Measurements from ENCODE around the gene FAN1. TPM values are rescaled to one million over a fixed set of nuclear protein-coding genes. Genes with fewer than 3 reads are reported as not detected.

The FAN1 gene
- total RNA-seq, 1 donor from 2014 or later, result 5.6 TPM

GRCh38 chr15:30956216-30957124 lies 52.8 kb downstream of the FAN1 start:
- no peak for DNase-seq (ENCODE audit: low read depth in 2 of 2)

DNA sequence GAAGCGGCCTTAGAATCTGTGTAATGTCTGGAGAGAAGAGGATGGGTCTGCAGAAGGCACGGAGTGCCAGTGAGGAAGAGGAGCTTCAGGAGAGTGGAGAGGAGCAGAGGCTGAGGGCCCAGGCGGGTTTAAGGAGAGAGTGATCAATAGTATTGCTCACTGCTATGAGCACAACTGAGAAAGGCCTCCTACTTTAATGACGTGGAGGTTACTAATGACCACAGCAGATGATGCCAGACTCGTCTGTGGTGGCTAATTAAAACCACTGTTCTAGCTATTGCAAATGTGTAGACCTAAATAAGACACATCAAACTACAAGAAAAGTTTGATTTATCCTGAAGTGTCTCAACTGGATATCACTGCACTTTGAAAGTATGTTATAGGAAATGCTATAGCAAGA lies 54.5 kb downstream of the FAN1 start:
- DNase-seq (ENCODE audit: low read depth in 2 of 2), result no peak

DNA sequence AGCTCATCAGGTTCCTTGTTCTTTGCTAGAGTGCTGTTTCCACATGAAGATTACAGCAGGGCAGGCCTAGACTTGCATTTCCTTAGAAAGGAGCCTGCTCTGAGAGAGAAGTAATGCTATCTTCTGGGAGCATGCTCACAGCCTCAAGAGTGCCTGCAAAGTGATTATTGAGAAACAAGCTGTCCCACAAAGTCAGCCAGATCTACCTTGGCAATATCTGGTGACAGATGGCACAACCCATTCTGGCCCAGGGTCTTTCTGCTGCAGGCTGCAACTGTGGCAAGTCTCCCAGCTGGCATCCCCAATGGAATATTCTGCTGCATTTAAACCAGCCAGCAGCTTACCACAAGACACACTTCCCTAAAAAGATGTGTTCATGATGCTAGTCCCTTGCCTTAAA lies 58.4 kb downstream of the FAN1 start:
- no peak for DNase-seq (ENCODE audit: low read depth in 2 of 2)

- no peak for DNase-seq (ENCODE audit: low read depth in 2 of 2)
Measured at GRCh38 chr15:30962659-30963058, 58.9 kb downstream of the FAN1 start.

DNA sequence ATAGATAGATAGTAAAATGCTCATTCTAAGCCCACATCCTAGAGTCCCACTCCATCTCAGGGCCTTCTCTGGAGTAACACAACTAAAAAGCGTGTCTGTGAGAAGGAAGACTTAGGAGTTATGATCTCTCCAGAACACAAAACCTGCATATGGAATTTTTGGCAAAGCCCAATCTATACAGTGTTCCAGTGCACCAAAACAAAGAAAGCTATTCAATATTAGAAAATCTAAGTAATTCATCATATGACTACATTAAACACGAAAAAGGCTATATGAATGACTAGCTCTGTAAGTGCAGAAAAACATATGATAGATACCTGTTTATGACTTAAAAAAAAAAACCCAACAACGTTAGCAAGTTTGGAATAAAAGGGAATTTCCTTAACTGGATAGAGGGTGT lies 60.0 kb downstream of the FAN1 start:
- DNase-seq (ENCODE audit: low read depth in 2 of 2), result no peak

GRCh38 chr15:30969724-30970123 lies 66.0 kb downstream of the FAN1 start:
- no peak for DNase-seq (ENCODE audit: low read depth in 2 of 2)

DNA sequence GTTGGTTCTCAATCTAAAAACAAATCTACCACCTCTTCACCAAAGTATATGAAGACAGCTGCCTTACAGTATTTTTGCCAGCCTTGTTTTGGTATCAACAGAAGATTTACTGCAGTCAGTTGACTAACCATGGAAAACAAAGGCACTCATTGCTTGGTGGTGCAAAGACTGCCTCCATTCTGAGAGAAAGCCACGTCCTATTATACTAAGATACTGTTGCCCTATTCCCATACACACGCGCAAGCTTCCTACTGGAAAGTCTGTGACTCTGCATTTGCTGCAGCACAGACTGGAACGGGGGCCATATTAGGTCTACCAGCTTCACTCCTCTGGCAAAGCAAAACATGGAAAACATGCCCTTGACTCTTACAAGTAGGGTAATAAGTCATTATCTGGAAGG lies 69.7 kb downstream of the FAN1 start:
- DNase-seq (ENCODE audit: low read depth in 2 of 2), result no peak

DNA sequence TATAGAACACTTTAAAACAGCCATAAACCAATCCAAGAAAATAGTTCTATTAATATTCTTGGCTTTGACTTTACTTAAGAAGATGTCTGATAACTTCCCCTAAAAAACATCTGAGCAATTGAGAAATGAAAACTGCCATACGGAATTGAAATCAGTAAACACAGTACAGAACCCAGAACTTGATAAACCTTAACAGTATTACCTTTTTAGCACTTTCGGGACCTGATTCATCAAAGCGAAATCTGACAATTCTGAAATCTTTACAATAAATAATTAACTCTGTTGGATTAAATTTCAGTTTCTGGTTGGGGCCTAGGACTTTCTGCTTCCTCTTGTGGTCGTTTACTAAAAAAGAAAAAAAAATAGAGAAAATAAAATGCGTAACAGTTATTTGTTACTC lies 70.4 kb downstream of the FAN1 start:
- no peak for DNase-seq (ENCODE audit: low read depth in 2 of 2)

DNA sequence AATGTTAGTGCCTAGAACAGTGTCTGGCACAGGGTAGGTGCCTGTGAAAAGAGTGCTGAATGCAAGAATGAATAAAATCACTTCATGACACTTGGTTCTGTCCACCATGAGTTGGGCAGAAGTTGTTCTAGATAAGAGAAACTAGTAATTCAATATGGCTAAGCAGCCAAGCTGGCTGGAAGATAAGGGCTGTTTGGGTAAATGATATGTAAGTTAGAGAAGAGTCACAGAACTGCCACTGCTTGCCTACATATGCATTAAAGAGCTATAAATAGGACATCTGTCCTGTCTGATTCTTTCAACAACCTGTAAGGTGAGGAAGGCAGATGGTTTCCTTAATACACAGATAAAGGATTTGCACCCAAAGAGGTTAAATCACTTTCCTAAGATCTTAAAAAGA lies 74.6 kb downstream of the FAN1 start:
- DNase-seq (ENCODE audit: low read depth in 2 of 2), result no peak

DNA sequence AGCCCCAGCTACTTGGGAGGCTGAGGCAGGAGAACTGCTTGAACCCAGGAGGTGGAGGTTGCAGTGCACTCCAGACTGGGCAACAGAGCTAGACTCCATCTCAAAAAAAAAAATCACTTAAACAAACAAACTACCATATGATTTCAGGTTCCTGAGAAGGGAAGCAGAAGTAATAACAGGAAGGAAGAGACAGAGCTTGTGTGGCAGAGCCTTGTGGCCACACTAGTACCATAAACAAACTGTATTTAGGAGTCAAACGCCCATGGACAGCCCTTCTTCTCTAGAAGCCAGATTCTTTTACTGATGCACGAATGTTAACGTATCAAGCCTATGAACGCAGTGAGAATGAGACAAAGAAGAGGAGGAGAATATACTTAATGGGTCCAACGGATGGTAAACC lies 75.7 kb downstream of the FAN1 start:
- no peak for DNase-seq (ENCODE audit: low read depth in 2 of 2)

GRCh38 chr15:30984118-30984517 lies 80.4 kb downstream of the FAN1 start:
- peak in 1 of 2 donors; percentile 29 for DNase-seq (ENCODE audit: low read depth in 2 of 2)

- DNase-seq (ENCODE audit: low read depth in 2 of 2), result no peak
Measured at GRCh38 chr15:30984542-30984941, 80.8 kb downstream of the FAN1 start.

DNA sequence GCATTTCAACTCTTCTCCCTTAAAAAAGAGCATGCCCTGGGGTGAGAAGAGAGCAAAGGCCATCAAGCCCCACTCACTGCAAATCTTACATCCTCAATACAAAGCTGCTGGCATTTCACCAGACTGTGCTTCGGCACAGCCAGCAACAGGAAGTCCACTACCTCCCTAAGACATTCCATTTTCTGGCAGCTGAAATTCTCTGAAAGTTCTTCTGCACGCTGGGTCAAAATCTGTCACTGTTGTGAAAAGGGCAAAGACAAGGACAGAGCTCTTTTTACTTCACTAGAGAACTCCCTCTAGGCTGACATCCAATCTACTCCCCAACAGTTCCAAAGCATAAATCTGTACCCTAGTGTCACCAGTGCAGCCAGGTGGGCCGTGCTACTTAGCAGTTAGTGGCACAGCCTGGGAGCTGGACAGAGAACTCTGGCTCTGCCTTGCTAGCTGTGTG lies 81.4 kb downstream of the FAN1 start:
- peak in 1 of 2 donors; percentile 47 for DNase-seq (ENCODE audit: low read depth in 2 of 2)

DNA sequence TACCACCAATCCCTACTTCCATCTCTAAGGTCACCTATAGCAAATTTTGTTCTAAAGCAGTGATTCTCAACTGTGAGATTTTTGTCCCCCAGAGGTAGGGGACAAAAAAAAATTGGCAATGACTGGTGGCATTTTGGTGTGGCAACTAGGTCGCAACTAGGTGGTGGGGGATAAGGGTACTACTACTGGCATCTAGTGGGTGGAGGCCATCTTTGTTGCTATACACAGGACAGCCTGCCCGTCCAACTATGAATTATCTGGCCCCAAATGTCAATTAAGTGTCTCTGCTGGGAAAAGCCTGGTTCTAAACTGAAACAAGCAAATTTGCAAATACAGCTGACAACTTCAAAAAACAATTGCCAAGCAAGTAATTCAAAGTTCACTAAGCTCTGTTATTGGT lies 86.3 kb downstream of the FAN1 start:
- peak; percentile 17 to 38 for DNase-seq (ENCODE audit: low read depth in 2 of 2)

DNA sequence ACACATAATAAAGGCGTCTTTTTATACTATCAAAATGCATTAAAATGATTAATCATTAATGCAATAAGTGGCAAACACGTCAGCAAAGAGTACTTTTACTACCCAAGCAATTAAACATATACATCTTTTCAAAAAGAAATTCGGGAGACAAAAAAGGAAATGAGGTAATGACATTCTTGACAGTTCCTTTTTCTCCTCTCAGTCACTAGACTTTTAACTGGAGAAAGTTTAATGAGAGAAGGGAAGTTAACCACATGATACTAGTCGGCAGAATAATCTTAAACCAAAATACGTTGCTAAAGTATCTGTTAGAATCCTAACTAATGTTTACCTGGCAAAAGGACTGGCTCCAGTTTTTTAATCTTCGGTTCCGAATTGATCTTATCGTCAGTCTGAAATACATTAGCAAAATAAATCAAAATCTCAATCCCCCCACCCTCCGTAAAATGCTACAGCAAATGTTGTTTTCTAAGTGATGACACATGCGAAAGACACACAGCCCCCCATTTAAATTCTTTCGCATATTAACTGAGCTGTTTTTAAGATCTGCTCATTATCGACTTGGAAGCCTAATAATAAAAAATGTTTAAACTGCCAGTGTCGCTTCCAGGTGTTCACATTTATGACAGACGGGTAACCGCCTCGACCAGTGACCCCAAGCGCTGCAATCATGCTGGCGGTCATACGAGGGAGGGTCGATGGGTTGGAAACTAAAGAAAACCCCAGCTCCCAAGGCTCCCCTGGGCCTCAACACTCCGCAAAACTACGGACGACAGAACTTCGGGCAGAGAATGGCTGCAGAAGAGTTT lies 86.9 kb downstream of the FAN1 start:
- DNase-seq (ENCODE audit: low read depth in 2 of 2), result no peak

DNA sequence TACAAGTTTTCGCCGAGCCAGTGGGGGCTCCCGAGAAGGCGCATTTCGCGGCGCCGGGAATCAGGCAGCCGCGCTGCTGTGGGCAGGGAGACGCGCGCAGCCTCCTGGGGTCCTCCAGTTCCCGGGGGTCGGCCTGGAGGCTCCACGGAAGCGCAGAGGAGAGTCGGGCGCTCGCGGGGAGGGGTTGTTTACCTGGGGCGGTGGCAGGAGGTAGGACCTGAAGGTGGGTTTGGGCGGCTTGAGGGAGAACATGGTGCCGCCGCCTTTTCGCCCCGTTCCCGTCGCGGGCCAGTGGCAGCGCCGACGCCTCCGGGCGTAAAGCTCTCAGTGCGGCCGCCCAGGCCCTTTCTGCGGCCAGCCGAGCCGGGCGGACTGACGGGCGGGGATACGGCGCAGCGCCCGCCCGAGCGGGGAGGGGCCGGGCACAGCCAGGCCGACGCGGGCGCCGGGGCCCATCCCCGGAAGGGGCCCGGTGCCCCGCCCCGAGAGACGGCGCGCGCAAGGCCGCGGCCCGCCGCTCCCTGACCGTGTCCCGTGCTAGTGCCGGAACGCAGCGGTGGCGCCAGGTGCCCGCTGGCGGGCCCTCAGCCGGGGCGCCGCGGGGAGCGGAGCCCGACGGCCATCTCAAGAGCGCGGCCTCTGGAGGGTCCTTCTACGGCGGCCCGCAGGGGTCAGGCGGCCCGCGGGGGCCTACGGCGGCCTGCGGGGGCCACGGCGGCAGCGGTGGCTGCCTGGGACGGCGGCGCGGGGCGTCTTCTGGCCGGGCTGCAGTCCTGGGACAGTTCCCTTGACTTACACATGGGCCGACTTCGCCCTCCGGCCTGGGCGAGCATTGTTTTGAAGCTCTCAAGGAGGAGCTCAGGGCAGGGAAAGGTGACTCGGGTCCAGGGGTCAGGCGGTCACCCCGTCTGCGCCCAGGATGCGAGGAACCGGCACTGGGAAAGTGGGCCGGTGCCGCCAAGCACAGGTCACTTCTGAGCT lies 87.8 kb downstream of the FAN1 start, which contains the start of gene MTMR10:
Gene MTMR10, minus strand, starts transcription at position 374 of the 981 bp plus-strand sequence. Its CDS starts 122 bp downstream, at position 252.
- DNase-seq (ENCODE audit: low read depth in 2 of 2), result peak; percentile 56 to 85

- DNase-seq (ENCODE audit: low read depth in 2 of 2), result no peak
Measured at GRCh38 chr15:30992249-30992864, 88.6 kb downstream of the FAN1 start.
